ENCODE measurements around the gene NFIA.
A peak's percentile ranks its signal among the peaks of the same experiment; 100 is the strongest.

The NFIA gene

DNA sequence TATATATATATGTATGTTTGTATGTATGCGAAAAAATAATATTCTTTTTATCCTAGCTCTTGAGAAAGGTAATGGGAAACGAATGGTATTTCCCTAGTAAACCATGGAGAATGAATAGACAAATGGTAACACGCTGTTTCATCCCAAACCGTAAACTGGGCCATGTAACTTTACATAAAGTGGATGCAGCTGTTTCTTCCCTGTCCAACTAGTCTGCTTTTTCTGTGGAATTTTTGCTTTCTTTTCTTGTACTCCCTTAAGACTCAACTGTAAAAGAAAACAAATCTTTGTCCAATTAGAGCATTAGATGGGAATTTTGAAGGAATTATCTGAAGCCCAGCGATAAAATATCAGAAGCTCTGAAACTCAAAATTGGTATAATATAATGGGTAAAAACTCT lies 198.1 kb downstream of the NFIA start:
- no peak for DNase-seq

- DNase-seq, result no peak
Observed at GRCh38 chr1:61282387-61282786, 200.0 kb downstream of the NFIA start.

- no peak for DNase-seq
Observed at GRCh38 chr1:61284248-61284854, 202.0 kb downstream of the NFIA start.

- DNase-seq, result no peak
Observed at GRCh38 chr1:61284936-61285335, 202.6 kb downstream of the NFIA start.

DNA sequence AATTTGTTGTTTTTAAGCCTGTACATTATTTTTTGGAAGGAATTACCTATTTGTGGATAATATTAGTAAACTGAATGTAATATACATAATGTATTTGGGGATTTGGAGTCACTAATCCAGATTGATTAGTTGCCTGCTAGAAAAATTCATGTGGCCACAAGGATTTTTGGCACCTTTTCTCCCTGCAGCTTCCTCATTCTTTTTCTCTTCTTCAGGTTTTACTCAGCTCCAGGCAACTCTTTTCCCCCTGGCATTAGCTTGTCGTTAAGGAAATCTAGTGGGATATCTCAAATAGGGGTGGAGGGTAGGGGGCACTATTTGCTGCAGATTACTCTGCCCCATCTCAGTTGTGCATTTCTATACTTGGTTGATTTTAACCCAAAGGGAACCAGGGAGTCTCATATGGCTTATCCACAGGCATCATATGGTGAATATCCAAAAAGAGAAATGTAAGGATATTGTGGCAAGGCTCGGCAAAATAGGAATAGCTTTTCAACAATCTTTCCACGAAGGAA lies 203.1 kb downstream of the NFIA start:
- DNase-seq, result no peak

- DNase-seq, result no peak
Observed at GRCh38 chr1:61287014-61287413, 204.7 kb downstream of the NFIA start.

DNA sequence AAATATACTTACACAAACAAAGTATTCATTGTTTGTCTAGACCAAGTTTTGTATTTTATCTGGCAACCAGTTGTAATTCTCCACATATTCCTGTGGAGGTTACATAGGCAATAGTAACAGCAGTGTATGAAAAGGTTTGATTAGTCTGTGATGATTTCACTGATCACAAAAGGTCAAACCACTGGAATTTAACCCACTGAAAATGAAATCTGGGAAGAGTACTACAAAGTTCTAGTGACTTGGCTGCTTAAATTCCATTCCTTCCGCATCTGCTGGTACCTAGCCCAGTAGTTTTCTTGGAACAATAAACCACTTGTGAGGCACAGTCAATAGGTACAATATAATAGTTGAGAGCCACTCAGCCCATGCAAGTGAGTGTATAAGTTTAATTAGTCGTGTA lies 205.4 kb downstream of the NFIA start:
- DNase-seq, result no peak

DNA sequence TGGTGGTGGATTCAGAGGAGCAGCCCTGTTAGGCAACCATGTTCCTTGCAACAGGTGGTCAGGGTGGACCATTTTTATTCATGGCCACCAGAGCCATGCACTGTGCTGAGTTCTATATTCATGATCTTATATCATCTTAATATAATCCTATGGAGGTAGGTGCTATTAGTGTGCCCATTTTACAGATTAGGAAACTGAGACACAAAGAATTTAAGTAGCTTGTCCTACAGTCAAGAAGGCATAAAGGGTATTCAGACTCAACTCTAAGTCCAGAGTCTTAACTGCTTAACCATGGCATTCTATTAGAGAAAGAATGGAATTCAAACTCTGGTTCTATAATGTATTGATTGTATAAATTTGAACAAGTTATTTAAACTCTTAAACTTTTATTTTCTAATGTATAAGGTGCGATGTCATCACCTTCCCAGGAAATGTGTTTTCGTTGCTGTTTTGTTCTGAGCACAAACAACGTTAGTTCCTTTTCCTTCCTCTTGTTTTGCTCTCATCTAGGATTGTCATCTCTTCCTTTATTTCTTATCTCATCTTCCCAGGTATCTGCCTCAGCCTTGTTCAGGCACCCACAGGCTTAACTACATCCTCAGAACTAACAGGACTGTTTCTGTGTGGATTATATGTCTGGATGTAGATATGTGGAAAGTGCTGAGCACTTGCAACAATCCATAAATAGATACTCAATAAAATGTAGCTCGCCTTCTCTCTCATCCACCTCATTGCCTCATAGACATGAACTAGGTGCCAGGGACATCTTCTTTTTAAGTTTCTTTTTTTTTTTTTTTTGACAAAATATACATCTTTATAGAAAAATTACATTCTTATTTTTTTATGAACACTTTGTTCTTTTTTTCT lies 207.1 kb downstream of the NFIA start:
- no peak for DNase-seq

- DNase-seq, result no peak
Observed at GRCh38 chr1:61290525-61290924, 208.2 kb downstream of the NFIA start.

DNA sequence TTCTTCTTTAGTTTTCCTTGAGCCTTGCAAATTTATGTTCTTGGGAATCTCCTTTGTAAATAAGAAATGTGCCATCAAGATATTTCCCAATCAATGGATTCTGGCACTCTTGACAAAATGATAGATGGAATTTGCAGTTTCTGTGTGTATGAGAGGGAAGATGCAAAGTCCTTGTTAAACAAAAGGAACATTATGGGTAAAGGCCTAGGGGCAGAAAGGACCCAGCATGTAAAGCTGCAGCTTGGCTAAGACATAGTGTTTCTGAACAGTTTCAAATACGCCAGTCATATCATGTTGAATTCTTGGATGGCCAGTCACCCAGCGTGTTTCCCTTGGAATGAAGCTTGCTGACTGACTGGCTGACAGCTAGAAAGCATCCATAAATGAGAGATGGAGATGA lies 210.8 kb downstream of the NFIA start:
- DNase-seq, result no peak

DNA sequence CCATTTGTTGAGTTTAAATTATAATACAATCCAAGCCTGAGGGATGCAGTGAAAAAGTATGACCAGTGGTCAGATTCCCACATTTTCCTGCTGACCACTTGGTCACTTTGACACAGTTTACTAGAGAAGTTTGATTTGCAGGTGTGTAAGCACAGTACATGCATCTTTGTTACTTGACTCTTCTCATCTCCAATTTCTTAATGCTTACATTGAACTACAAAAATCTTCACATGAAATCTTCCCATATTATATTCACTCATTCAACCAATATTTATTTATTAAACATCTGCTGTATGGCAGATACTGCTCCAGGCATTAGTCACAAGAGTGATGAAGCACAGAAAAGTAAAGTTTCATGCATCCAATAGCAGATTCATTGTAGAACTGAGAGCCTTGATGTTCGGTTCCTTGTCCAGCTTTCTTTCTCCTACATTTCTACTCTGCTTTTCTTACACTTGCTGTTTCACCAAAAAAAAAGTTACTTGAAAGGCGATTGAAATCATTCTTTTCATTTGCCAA lies 211.7 kb downstream of the NFIA start:
- no peak for DNase-seq

- no peak for DNase-seq
Observed at GRCh38 chr1:61294930-61295329, 212.6 kb downstream of the NFIA start.

DNA sequence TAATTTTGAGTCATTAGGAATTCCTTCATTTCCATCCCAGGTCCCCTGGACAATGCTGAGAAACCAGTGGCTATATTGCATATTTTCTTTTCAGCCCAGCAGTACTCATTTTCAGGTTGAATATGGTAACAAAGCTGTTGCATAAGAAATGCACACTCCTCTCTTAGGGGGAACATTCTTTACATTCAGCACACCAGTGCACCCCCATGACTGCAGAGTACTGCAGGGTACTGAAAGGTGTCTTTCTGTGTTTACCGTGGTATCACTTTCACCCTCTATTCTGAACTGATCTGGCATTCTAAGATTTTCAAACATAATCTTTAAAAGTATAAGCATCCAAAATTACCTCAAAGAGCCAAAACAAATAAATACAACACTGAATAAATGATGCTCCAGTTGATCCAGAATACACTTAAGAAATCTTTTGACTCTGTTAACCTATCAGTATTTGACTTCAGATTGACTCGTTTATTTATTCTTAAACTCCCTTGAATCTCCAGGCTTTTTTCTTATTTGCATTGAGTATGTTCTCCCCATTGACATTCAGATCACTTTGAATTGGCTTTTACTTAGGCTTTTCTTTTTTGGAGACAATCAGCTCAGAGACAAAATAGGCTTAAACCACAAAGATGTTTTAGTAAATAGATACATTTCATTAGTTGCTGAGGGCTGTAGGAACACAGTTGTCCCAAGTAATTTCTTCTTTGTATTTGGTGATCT lies 213.6 kb downstream of the NFIA start:
- DNase-seq, result no peak

- no peak for DNase-seq
Observed at GRCh38 chr1:61297887-61298286, 215.5 kb downstream of the NFIA start.

DNA sequence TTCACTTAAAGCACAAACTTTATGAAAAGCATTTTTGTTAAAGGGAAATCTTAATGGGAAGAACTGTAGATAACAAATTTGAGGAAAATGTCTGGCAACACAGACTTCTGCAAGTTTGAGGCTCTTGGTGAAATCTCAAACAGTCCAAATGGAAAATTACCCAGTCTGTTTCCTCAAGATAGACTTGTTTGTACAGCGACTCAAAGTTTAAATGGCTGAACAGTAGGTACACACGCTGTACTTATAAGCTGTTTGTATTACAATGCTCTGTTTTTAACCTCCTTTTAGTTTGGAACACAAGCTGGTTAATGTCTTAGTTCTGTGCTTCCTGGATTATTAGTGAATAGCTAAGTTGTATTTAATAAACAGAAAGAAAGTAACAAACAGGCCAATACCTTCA lies 217.1 kb downstream of the NFIA start:
- peak; percentile 7 for DNase-seq

- no peak for DNase-seq
Observed at GRCh38 chr1:61300899-61301298, 218.5 kb downstream of the NFIA start.

DNA sequence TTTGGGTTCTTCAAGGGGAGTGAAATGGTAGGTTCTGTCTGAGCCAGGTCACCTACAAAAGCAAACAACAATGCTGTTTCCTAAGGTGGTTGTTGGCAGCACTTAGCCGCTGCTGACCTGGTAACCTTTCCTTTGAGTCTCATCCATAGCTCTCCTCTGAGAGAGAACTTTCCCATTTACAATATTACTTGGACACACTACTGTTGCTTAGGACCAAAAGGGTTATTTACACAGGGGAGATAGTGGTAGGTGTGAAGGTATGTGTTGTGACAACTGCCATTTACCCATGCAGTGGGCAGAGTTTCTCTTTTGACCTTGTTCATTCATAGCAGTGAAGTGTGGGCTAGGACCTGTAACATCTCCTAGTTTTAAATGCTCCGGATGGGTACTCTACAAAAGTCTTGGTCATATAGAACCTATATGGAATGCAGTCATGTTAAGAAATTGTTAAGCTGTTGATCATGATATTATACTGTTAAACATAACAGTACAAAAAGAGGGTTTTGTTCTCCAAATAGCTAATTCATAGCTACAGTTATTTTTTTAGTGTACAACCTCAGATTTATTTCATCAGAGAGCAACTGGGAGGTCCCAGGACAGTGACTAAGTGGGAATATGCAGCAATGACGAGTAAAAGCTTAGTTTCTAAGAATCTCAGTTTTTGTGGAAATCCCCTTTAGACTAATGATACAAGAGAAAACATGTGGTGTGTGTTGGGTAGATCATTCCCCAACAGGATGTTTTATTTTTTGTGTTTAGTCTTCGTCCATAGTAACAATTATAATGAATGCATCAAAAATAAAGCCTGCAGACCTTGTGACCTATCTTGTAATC lies 219.7 kb downstream of the NFIA start:
- DNase-seq, result no peak

GRCh38 chr1:61307422-61308142 lies 225.2 kb downstream of the NFIA start:
- no peak for DNase-seq

DNA sequence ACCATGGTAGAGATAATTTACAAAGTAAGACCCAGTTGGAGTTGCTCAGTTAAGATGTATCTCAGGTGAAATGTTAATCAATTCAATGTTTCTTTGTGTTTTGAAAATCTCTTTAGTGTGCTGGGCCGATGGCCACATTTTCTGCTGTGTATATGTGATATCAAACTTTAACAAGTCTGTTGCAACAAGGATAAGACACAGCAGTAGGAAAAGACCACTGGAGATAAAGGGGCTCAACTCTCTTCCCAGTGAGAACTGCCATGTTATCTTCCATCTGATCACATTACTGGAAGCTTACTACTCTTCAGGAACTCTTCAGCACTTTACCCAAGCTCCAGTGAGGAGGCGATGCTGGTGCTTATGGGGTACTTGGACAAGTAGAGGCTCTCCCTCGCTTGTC lies 227.7 kb downstream of the NFIA start:
- no peak for DNase-seq

- DNase-seq, result no peak
Observed at GRCh38 chr1:61310538-61310937, 228.2 kb downstream of the NFIA start.

DNA sequence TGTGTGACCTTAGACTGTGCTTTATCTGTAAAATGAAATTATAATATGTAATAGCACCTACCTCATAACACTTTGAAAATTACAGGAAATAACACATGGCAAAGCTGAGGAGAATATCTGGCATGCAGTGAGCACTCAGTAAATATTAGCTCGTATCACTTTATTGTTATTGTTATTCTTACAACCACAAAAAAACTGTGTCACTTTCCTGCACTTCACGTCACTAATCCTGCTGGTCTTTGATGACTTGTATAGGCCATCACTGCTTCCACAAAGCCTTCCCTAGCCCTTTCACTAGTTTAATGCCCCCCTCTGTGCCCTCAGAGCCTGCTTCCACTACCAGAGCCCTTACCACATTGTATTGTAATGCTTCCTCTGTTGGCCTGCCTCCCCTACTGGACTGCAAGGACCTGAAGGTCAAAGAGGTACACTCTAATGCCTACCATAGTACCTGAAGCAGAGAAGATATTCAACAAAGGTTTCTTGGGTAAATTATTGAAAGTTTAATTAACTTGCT lies 231.6 kb downstream of the NFIA start:
- no peak for DNase-seq

DNA sequence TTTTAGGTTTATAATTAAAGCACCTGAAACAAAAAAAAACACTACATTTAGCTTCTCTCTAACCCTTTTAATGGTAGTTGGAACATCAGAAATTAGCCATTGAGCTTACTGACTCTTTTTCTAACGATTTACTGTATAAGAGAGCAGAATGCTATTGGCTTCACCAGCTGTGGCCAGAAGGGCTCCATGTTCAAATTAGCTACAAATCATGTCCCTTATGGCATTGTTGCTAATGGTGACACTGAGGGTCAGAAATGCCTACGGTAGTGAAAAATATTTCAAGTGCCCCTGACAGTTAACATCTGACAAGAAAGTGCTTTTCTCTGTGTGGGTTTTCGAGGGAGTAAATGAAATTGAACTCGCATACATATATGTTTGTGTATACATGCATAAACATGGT lies 232.7 kb downstream of the NFIA start:
- DNase-seq, result no peak

All from OCI-M1 (cell line).